SU-DHL-6 (cell line): ENCODE measurements around the gene BTBD9.
"Not testable (repeated sequence)": the region's sequence is repeated elsewhere in the genome, so short reads cannot be mapped to it uniquely, and the experiment has no call there.

Experiments used
- H2AFZ ChIP-seq: fragments of 200-600 bp; sonication (generic); 2 replicates; pipeline ENCODE4 v1.6.1; 2014; ENCODE audit warnings: low read depth, mild to moderate bottlenecking, moderate library complexity, mixed read lengths, antibody characterized with exemption, low read length; ENCODE audit not compliant: severe bottlenecking
- H3F3A ChIP-seq: fragments of 200-600 bp; shearing (Covaris generic); 2 replicates; pipeline ENCODE4 v1.6.0; 2016; ENCODE audit warnings: antibody characterized with exemption, mild to moderate bottlenecking; ENCODE audit not compliant: insufficient read depth
- H3K27ac ChIP-seq: fragments of 200-600 bp; sonication (generic); 2 replicates; pipeline ENCODE4 v1.5.1; 2016; ENCODE audit warnings: low read depth, mild to moderate bottlenecking, low read length, moderate library complexity, mixed read lengths
- H3K27me3 ChIP-seq: fragments of 200-600 bp; sonication (generic), shearing (Covaris generic); 2 replicates; pipeline ENCODE4 v1.6.0; 2014; ENCODE audit warnings: mild to moderate bottlenecking, low read length
- H3K36me3 ChIP-seq: fragments of 200-600 bp; sonication (generic); 2 replicates; pipeline ENCODE4 v1.6.1; 2014; ENCODE audit warnings: mild to moderate bottlenecking, low read length, mixed read lengths
- H3K4me2 ChIP-seq: fragments of 300-600, 200-600 bp; shearing (Covaris generic), sonication (generic); 2 replicates; pipeline ENCODE4 v1.6.0; 2014; ENCODE audit warnings: low read length, low read depth, mild to moderate bottlenecking; ENCODE audit not compliant: poor library complexity, severe bottlenecking
- H3K4me3 ChIP-seq: fragments of 200-600 bp; sonication (generic); 2 replicates; pipeline ENCODE4 v1.5.1; 2014; ENCODE audit warnings: antibody characterized with exemption, low read length, mild to moderate bottlenecking, mixed read lengths; ENCODE audit not compliant: insufficient read depth, poor library complexity, severe bottlenecking
- H3K79me2 ChIP-seq: fragments of 200-600 bp; sonication (generic); 2 replicates; pipeline ENCODE4 v1.6.1; 2014; ENCODE audit warnings: mild to moderate bottlenecking, low read length, moderate library complexity; ENCODE audit not compliant: insufficient read depth
- H3K9ac ChIP-seq: fragments of 200-600 bp; sonication (generic); 2 replicates; pipeline ENCODE4 v1.7.0; 2014; ENCODE audit warnings: mild to moderate bottlenecking, low read length
- H3K9me2 ChIP-seq: fragments of 200-600 bp; sonication (generic); replicated peaks from 2 replicates; pipeline ENCODE4 v1.6.1; 2014; ENCODE audit warnings: low read length; ENCODE audit not compliant: insufficient read depth
- H3K9me3 ChIP-seq: fragments of 200-600 bp; sonication (generic); 2 replicates; pipeline ENCODE4 v1.6.1; 2014; ENCODE audit warnings: low read length, mixed read lengths; ENCODE audit not compliant: insufficient read depth
- H4K20me1 ChIP-seq: fragments of 200-600 bp; sonication (generic); 2 replicates; pipeline ENCODE4 v1.6.1; 2014; ENCODE audit warnings: low read depth, mild to moderate bottlenecking, antibody characterized with exemption, low read length, moderate library complexity, mixed read lengths
- EZH2phosphoT487 ChIP-seq: fragments of 200-600 bp; sonication (generic), shearing (Covaris generic); conservative IDR thresholded peaks from 2 replicates; pipeline ENCODE4 v1.6.1; 2018; ENCODE audit warnings: mild to moderate bottlenecking, antibody characterized with exemption, low read length, moderate library complexity, mixed read lengths
- TF ChIP-seq, protein P1 (sequence below): fragments of 200-600 bp; sonication (generic); IDR thresholded peaks from one replicate; pipeline ENCODE4 v1.5.1; 2017; ENCODE audit warnings: antibody characterized with exemption, mild to moderate bottlenecking, low read length, moderate library complexity; ENCODE audit not compliant: insufficient read depth, poor library complexity, severe bottlenecking

Gene BTBD9

DNA sequence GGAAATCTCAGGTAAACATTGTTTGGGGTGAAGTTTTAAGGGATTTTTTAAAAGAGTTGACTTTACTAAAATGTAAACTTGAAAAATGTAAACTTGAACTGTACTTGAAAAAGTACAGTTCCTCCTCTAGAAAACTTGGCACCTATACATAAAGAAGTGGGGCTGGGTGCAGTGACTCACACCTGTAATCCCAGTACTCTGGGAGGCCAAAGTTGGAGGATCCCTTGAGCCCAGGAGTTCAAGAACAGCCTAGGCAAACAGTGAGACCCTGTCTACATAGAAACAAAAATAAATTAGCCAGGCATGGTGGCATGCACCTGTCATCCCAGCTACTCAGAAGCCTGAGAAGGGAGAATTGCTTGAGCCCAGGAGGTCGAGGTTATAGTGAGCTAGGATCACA lies 7.2 kb downstream of the BTBD9 start:
- no peaks in the 10 kb centered on the region for H3K27me3 ChIP-seq
- TF ChIP-seq, protein P1, sequence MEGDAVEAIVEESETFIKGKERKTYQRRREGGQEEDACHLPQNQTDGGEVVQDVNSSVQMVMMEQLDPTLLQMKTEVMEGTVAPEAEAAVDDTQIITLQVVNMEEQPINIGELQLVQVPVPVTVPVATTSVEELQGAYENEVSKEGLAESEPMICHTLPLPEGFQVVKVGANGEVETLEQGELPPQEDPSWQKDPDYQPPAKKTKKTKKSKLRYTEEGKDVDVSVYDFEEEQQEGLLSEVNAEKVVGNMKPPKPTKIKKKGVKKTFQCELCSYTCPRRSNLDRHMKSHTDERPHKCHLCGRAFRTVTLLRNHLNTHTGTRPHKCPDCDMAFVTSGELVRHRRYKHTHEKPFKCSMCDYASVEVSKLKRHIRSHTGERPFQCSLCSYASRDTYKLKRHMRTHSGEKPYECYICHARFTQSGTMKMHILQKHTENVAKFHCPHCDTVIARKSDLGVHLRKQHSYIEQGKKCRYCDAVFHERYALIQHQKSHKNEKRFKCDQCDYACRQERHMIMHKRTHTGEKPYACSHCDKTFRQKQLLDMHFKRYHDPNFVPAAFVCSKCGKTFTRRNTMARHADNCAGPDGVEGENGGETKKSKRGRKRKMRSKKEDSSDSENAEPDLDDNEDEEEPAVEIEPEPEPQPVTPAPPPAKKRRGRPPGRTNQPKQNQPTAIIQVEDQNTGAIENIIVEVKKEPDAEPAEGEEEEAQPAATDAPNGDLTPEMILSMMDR, result no peak
- TF ChIP-seq EZH2phosphoT487, result no peak
- H3K9me3 ChIP-seq, result no peaks in the 10 kb centered on the region
- H3K79me2 ChIP-seq, result no peaks in the 10 kb centered on the region; the same call in 1 of the 2 replicates
- no peaks in the 10 kb centered on the region for H4K20me1 ChIP-seq
- no peak overlapping the region for H3K4me2 ChIP-seq
- H3F3A ChIP-seq, result no peaks in the 10 kb centered on the region
- H3K27ac ChIP-seq, result no peak overlapping the region
- no peak overlapping the region for H3K9ac ChIP-seq
- H3K9me2 ChIP-seq, result no peaks in the 10 kb centered on the region
- no peak overlapping the region for H2AFZ ChIP-seq
- H3K36me3 ChIP-seq, result no peaks in the 10 kb centered on the region
- H3K4me3 ChIP-seq, result no peak overlapping the region

DNA sequence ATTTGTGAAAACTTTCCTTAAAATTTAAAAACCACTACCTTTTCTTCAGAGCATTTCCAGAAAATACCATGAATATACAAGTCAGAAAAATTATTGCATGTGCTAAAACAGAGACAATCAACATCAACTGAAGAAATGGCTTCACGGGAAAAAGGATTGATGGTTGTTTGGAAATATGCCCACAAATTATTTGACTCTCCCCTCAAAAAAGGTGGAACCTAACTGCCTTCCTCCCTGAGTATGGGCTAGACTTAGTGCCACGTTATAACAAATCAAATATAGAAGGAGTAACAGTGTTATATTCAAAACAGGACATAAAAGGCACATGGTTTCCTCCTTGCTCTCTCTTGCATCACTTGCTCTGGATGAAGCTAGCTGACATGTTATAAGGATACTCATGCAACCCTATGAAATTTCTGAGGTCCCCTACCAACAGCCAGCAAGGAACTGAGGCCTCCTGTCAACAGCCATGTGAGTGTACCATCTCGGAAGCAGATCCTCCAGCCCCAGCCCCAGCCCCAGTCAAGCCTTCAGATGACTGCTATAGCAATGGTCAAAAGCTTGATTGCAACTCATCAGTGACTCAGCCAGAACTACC lies 8.4 kb downstream of the BTBD9 start:
- Histone ChIP-seq H3K4me3 (no peak overlapping the region), H2AFZ (no peak overlapping the region), H3K9ac (no peak overlapping the region), H3K27ac (no peak overlapping the region), H3K79me2 (no peaks in the 10 kb centered on the region; the same call in 1 of the 2 replicates), H4K20me1 (no peaks in the 10 kb centered on the region), H3K36me3 (no peaks in the 10 kb centered on the region), H3K9me3 (no peaks in the 10 kb centered on the region), H3K27me3 (no peaks in the 10 kb centered on the region), H3K4me2 (no peak overlapping the region), H3K9me2 (no peaks in the 10 kb centered on the region), H3F3A (no peaks in the 10 kb centered on the region)
- no peak for TF ChIP-seq EZH2phosphoT487
- TF ChIP-seq, protein P1, result no peak

DNA sequence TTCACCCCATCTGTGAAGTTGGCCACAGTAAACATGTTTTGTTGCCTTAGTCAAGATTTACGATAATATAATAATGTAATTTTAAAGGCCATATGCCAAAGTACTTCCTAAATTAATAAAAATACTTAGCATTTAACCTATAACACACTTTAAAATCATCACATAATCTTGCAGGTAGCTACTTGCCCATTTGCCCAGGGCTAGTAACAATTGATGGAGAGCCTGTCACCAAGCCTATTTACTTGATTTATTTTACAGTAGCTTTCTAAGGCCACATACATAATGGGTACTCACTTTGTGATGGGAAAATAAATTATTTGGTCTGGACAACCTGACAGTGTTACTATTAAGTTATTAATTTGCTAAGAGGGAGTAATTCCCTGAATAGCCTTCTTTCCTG lies 14.5 kb downstream of the BTBD9 start:
- no peak overlapping the region for H3K9ac ChIP-seq
- no peak overlapping the region for H2AFZ ChIP-seq
- no peak overlapping the region for H3K4me3 ChIP-seq
- TF ChIP-seq, protein P1, result no peak
- no peak for TF ChIP-seq EZH2phosphoT487
- no peaks in the 10 kb centered on the region for H3K9me3 ChIP-seq
- no peak overlapping the region for H3K4me2 ChIP-seq
- H4K20me1 ChIP-seq, result no peaks in the 10 kb centered on the region
- no peaks in the 10 kb centered on the region for H3K36me3 ChIP-seq
- no peaks in the 10 kb centered on the region for H3K9me2 ChIP-seq
- no peaks in the 10 kb centered on the region; the same call in 1 of the 2 replicates for H3K79me2 ChIP-seq
- H3K27me3 ChIP-seq, result no peaks in the 10 kb centered on the region
- H3K27ac ChIP-seq, result no peak overlapping the region
- H3F3A ChIP-seq, result no peaks in the 10 kb centered on the region

DNA sequence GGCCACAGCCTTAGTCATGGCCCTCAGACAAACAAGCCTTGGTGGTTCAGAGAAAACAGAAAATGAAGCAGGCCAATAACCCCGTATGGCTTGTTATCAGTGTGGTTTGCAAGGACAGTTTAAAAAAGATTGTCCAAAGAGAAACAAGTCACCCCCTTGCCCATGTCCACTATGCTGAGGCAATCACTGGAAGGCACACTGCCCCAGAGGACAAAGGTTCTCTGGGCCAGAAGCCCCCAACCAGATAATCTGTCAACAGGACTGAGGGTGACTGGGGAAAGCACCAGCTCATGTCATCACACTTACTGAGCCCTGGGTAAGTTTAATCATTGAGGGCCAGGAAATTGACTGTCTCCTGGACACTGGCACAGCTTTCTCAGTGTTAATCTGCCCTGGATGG lies 20.4 kb downstream of the BTBD9 start:
- H3K79me2 ChIP-seq, H3K4me2 ChIP-seq, H3K36me3 ChIP-seq, H3K4me3 ChIP-seq, H2AFZ ChIP-seq, H3K27me3 ChIP-seq, H3K27ac ChIP-seq, H3K9me2 ChIP-seq, H3K9me3 ChIP-seq, H3K9ac ChIP-seq, H3F3A ChIP-seq, H4K20me1 ChIP-seq: not testable (repeated sequence)

DNA sequence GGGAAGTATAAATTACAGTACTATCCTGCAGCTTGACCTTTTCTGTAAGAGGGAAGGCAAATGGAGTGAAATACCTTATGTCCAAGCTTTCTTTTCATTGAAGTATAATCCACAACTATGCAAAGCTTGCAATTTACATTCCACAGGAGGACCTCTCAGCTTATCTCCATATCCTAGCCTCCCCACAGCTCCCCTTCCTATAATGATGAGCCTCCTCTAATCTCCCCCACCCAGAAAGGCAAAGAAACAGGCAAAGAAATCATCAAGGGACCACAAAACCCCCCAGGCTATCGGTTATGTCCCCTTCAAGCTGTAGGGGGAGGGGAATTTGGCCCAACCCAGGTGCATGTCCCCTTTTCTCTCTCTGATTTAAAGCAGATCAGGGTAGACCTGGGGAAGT lies 21.4 kb downstream of the BTBD9 start:
- not testable (repeated sequence) for H3K9ac ChIP-seq, H3K9me2 ChIP-seq, H3F3A ChIP-seq, H3K9me3 ChIP-seq, H3K4me3 ChIP-seq, H2AFZ ChIP-seq, H4K20me1 ChIP-seq, H3K4me2 ChIP-seq, H3K79me2 ChIP-seq, H3K27ac ChIP-seq, H3K36me3 ChIP-seq, H3K27me3 ChIP-seq
